ENCODE results near the gene POMP. TPM values are rescaled to one million over a fixed set of nuclear protein-coding genes. Genes with fewer than 3 reads are reported as not detected.

Gene POMP
- total RNA-seq (2014; rRNA removed; shearing (Covaris generic)) = 173 and 188 TPM in 2 replicates

DNA sequence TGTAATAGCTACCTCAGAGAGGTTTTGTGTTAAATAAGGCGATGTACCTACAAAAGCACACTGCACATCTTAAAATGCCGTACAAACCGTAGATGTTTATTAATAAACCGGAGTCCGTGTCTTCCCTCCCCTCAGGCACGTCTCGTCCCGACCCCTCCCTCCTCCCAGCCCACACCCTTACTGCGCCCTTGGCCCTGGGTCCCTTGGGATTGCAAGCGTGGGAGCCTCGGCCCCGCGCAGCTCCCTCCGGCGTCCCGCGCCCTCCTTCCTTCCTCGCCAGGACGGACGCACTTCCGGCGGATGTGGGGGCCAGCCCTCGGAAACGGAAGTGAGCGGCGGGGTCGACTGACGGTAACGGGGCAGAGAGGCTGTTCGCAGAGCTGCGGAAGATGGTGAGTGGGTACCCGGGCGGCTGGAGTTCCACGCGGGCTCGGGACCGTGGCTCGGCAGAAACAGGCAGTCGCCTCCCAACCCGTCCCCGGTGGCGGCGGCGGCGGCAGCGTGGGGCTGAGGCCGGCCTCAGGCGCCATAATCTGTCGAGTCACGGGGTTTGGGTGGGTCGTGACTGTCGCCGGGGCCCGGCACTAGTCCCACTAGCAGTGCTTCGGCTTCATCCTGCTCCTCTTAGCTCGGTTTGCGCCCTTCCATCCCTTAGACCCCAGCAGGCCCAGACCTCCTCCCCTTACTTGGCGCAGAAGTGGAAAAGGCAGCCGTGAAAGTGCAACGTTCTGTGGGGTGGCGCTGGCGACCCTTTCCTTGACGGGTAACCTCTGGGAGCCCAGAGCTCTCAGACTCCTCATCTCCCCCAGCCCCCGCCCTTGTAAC is at the start of gene POMP:
POMP (plus strand) TSS at position 335 of the 825 bp plus-strand sequence; CDS start at position 390, 55 bp downstream.
- DNase-seq (ENCODE audit: low spot score) = peak; percentile 83

DNA sequence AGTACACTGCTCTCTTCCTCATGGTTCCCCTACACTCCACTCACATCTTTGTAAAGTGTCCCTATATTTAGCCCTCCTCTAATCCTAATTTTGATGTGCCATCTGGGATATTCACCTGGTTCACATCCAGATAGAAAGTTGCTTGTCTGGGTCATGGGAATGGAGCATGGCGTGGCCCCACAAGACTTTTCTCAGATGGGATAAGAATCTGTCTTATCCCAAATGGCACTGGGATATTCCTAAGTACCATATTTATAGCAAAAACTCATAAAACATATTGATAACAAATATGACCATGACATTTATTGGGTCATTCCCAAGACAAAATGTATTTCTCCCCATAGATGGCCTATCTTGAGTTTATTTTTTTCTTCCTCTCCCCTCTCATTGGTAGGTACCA is 49.5 kb upstream of the POMP start:
- DNase-seq (ENCODE audit: low spot score) = no peak

DNA sequence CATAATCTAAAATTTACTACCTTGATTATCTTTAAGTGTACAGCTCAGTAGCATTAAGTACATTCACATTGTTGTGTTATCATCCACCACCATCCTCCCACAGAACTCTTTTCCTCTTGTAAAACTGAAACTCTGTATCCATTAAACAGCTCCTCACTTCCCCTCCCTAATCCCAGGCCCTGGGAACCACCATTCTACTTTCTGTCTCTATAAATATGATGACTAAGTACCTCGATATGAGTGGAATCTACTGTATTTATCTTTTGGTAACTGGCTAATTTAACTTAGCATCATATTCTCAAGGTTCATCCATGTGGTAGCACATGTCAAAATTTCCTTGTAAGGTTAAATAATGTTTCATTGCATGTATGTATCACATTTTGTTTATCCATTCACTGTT is 49.0 kb upstream of the POMP start:
- peak; percentile 25 for DNase-seq (ENCODE audit: low spot score)

DNA sequence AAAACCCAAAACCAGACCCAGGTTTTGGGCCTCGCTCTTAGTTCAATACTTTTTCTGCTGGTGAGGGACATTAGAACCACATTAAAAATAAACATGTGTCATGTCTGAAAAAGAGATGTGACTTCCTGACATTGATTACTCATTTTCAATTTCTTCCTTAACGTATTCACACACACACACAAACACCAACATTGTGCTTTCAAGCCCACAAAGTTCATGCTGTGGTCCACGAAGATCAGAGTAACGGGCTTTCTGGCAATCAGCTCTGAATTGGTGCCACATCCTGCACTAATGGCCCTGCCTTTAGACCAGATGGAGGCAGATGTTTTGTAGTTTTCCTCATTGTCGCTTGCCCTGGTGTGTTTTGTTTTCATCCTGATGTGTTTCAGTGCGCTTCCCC is 47.9 kb upstream of the POMP start:
- DNase-seq (ENCODE audit: low spot score) = no peak

- DNase-seq (ENCODE audit: low spot score) = no peak
Measured at GRCh38 chr13:28611654-28612131, 47.2 kb upstream of the POMP start.

DNA sequence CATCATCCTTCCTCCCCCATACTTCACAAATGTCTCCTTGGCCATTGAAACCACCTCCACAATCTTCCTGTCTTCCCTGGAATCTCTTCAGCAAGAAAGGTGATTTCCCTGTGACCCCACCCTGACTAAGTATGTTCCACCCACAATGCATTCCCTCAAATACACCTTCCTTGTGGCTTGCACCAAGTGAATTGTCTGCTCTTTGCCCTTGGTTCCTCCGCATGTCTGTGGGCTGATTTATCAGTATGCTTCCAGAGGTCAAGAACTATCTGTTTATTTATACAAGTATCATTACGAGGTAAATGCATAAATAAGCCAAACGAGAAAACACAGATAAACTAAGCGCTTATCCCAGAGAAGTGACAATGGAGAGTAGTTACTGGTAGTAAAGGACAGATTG is 45.4 kb upstream of the POMP start:
- no peak for DNase-seq (ENCODE audit: low spot score)

- no peak for DNase-seq (ENCODE audit: low spot score)
Measured at GRCh38 chr13:28615916-28616446, 42.9 kb upstream of the POMP start.

- no peak for DNase-seq (ENCODE audit: low spot score)
Measured at GRCh38 chr13:28618230-28618994, 40.5 kb upstream of the POMP start.

- no peak for DNase-seq (ENCODE audit: low spot score)
Measured at GRCh38 chr13:28620011-28620830, 38.7 kb upstream of the POMP start.

DNA sequence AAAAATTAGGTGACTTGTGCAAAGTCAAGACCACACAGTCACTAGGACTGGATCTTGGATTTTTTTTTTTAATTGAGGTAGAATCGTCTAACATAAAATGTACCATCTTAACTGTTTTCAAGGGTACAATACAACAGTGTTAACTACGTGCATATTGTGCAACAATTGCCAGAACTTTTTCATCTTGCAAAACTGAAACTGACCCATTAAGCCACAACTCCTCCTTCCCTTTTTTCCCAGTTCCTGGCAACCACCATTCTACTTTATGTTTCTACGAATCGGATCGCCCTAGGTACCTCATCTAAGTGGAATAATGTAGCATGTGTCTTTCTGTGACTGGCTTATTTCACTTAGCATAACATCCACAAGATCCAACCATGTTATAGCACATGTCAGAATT is 37.5 kb upstream of the POMP start:
- DNase-seq (ENCODE audit: low spot score) = no peak

GRCh38 chr13:28622286-28622685 is 36.6 kb upstream of the POMP start:
- DNase-seq (ENCODE audit: low spot score) = no peak

DNA sequence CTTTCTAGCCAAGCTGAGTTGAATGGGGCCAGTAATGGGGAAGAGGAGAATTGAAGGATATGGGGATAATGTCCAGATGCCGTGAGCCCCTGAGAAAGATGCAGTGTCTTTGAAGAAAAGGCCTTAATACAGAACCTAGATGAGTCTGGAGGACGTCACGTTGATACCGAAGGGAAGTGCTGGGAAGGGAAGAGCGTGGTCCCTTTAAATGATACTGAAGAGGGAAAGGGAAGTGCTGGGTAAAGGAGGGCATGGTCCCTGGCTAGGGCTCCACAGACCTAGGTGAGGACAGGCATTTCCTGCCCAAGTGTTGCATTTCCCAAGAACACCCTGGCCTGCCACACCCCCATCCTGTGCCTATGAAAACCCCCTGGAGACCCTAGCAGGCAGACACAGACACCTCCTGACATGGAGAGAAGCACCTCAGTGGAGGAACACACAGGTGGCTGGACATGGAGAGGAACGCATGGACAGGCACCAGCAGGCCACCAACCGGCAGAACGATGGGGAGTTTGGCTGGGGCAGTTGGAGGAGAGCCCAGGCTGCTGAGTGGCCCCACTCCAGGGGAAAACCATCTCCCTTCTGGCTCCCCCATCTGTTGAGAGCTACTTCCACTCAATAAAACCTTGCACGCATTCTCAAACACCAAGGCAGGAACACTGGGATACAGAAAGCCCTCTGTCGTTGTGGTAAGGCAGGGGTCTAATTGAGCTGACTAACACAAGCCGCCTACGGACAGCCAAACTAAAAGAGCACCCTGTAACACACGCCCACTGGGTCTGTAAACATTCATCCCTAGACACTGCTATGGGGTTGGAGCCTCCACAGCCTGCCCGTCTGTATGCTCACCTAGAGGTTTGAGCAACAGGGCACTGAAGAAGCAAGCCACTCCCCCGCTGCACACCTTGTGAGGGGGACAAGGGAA is 34.9 kb upstream of the POMP start:
- no peak for DNase-seq (ENCODE audit: low spot score)

- no peak for DNase-seq (ENCODE audit: low spot score)
Measured at GRCh38 chr13:28624707-28625432, 34.1 kb upstream of the POMP start.

GRCh38 chr13:28626266-28626665 is 32.7 kb upstream of the POMP start:
- no peak for DNase-seq (ENCODE audit: low spot score)

DNA sequence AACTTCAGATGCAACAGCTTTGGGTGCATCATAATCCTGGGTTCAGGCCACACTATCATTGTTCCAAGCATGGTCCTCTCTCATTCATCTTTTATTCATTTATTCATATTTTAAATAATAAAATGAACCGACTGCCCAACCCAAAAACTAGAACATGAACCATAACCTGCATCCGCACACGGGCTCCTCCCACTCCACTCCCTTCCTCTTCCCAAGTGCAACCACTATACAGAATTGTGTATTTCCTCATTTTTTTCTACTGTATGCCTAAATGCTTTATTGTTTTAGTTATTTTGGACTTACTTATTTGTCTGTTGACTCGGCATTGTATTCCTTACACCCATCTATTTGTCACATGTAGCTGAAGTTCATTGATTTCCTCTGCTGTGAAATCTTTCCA is 30.7 kb upstream of the POMP start:
- DNase-seq (ENCODE audit: low spot score) = no peak

DNA sequence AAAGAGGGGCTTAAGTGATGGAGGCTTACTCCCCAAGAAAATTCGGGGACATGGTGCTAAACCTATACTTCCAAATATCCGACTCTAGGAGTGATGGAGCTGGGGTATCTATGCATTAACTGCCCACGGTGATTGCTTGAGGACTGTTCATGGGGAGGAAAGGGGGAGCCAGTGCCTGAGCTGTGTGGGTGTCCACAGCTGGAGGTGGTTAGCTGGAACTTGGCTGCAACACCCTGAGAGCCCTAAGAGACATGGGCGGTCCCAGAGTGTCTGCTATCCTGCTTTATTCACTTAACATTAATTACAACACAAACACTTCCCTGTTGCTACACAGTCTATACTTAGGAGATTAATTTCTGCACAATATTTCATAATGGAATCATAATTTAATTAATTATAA is 28.1 kb upstream of the POMP start:
- DNase-seq (ENCODE audit: low spot score) = no peak

DNA sequence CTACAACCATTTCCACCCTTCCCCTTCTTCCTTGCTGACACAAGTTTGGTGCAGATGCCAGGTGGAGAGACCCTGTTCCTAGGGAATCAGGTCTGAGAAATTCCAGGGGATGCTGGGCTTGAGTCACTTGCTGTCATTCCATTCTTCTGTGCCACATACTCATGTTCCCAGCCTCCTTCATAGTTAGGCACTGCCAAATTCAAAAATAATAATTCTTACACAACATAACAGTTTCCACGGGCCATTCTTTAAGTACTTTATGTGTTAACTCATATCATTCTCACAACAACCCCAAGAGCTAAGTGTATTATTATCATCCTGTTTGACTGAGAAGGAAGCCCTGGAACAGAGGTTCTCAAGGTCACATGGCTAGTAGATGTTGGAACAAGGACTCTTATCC is 27.1 kb upstream of the POMP start:
- DNase-seq (ENCODE audit: low spot score) = no peak

DNA sequence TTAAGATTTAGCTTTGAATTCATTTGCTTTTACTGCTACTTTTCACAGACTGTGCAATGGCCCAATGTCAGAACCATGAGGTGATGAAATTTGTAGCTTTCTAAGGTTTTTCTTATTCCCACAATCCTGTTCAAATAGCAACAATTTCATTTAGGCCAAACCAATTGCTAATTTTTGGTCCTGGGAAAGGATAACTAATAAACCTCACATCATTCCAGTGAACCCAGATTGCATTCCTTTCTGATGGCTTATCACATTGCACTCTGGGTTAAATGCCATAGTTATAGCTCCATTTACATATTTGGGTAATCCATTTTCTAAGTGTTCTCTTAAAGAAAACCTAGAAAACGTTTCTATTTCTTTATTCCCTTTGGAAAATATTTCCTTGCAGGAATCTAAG is 22.9 kb upstream of the POMP start:
- DNase-seq (ENCODE audit: low spot score) = no peak

DNA sequence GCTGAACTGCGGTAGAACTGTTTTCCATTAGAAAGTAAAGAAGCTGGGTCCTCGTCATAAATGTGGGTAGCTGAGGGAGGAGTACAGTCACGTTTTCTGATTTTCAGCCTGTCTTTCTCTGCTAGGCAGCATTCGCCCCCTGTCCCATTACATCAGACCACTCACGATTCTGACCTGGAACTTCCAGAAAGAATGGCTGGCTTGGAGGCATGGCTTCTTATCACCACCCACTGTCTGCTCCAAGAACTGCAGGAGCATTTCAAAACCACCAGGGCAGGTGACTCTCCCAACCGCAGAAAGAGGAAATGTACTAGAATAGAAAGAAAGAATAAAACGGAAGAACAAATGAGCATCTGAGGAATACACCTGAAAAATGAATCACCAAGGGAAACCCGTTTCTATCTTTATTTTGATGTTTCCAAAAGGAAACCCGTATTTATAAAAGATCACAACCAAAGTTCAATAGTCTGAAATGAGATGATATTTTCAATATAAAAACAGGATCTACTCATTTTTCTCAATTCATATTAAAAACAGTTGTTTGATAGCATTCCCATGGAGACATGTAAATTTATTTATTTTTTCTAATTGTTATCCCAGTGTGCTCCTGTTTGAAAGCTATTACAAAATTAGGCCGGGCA is 22.1 kb upstream of the POMP start:
- peak; percentile 51 for DNase-seq (ENCODE audit: low spot score)

All from H4 (cell line).